T-helper 17 cell (primary cell): ENCODE data around the gene KIF5C. TPM values are rescaled to one million over a fixed set of nuclear protein-coding genes. Genes with fewer than 3 reads are reported as not detected.

Source experiments
- ATAC-seq: fragments of 150-1000 bp; cut with Tn5 transposase; 2 replicates; pipeline ENCODE4 v1.10.0; 2021; ENCODE audit warnings: mild to moderate bottlenecking, moderate library complexity
- DNase-seq, 3 donors: peaks; one replicate each; pipeline versions ENCODE4 v3.0.0 to v3.0.0-alpha.2; 2020 to 2021
- H3K9me3 ChIP-seq: one replicate; pipeline ENCODE4 v1.7.0; 2013; ENCODE audit warnings: low read length, mild to moderate bottlenecking; ENCODE audit not compliant: control insufficient read depth, poor library complexity, severe bottlenecking
- H3K27ac Mint-ChIP-seq: one replicate; pipeline ENCODE4 v1.8.0; 2022; ENCODE audit warnings: mild to moderate bottlenecking, moderate library complexity, mixed read lengths
- H3K27me3 Mint-ChIP-seq: one replicate; pipeline ENCODE4 v1.8.0; 2022; ENCODE audit warnings: mixed read lengths
- H3K36me3 Mint-ChIP-seq: one replicate; pipeline ENCODE4 v1.8.0; 2022; ENCODE audit warnings: low read depth, mixed read lengths
- H3K4me1 Mint-ChIP-seq: one replicate; pipeline ENCODE4 v1.8.0; 2022; ENCODE audit warnings: mild to moderate bottlenecking, mixed read lengths
- H3K4me3 Mint-ChIP-seq: one replicate; pipeline ENCODE4 v1.8.0; 2022; ENCODE audit warnings: mild to moderate bottlenecking, moderate library complexity, mixed read lengths
- total RNA-seq, 4 donors: library from RNA in 2 of 4; stranded (reverse) in 2 of 4; gene quantifications; one replicate each; pipeline ENCODE4 v1.2.3 and lab custom pipeline; 2022 to 2026

The KIF5C gene
- total RNA-seq, 2 donors from 2014 or later: 32.0 to 41.6 TPM

GRCh38 chr2:148920559-148920958 is 45.5 kb downstream of the KIF5C start:
- Mint-ChIP-seq H3K27me3 (no peaks in the 10 kb centered on the region), H3K36me3 (peaks cover 6% of the 10 kb centered on the region), H3K27ac (no peak overlapping the region), H3K4me1 (peaks cover 19% of the 10 kb centered on the region), H3K4me3 (no peak overlapping the region)
- no peaks in the 10 kb centered on the region for H3K9me3 ChIP-seq
- DNase-seq: no peak
- no peak for ATAC-seq

- H3K4me1 Mint-ChIP-seq: peaks cover 30% of the 10 kb centered on the region
- H3K36me3 Mint-ChIP-seq: peaks cover 6% of the 10 kb centered on the region
- no peaks in the 10 kb centered on the region for H3K9me3 ChIP-seq
- no peaks in the 10 kb centered on the region for H3K27me3 Mint-ChIP-seq
- peak overlapping the region; percentile 29 for H3K27ac Mint-ChIP-seq
- ATAC-seq (no peak), DNase-seq (no peak)
- H3K4me3 Mint-ChIP-seq: no peak overlapping the region
Measured at GRCh38 chr2:148922062-148922461, 47.0 kb downstream of the KIF5C start.

- H3K4me1 Mint-ChIP-seq: peaks cover 36% of the 10 kb centered on the region
- no peaks in the 10 kb centered on the region for H3K9me3 ChIP-seq
- H3K4me3 Mint-ChIP-seq: no peak overlapping the region
- H3K36me3 Mint-ChIP-seq: peaks cover 6% of the 10 kb centered on the region
- DNase-seq (no peak), ATAC-seq (no peak)
- H3K27me3 Mint-ChIP-seq: no peaks in the 10 kb centered on the region
- H3K27ac Mint-ChIP-seq: peak overlapping the region; percentile 72
Measured at GRCh38 chr2:148922776-148923475, 47.9 kb downstream of the KIF5C start.

- DNase-seq (no peak), ATAC-seq (no peak)
- H3K9me3 ChIP-seq: no peaks in the 10 kb centered on the region
- no peak overlapping the region for H3K4me3 Mint-ChIP-seq
- H3K36me3 Mint-ChIP-seq: peaks cover 6% of the 10 kb centered on the region
- H3K27ac Mint-ChIP-seq: peak overlapping the region; percentile 92
- no peaks in the 10 kb centered on the region for H3K27me3 Mint-ChIP-seq
- peaks cover 36% of the 10 kb centered on the region for H3K4me1 Mint-ChIP-seq
Measured at GRCh38 chr2:148924514-148925178, 49.6 kb downstream of the KIF5C start.

- ATAC-seq (peak; percentile 88), DNase-seq (peak; percentile 29 to 42 (median 40))
- Mint-ChIP-seq H3K36me3 (peaks cover 10% of the 10 kb centered on the region), H3K27me3 (no peaks in the 10 kb centered on the region), H3K27ac (peak overlapping the region; percentile 92), H3K4me3 (peak overlapping the region; percentile 92), H3K4me1 (peaks cover 37% of the 10 kb centered on the region)
- H3K9me3 ChIP-seq: no peaks in the 10 kb centered on the region
Measured at GRCh38 chr2:148926291-148926961, 51.4 kb downstream of the KIF5C start.

GRCh38 chr2:148926981-148927401 is 52.0 kb downstream of the KIF5C start:
- Mint-ChIP-seq H3K27me3 (no peaks in the 10 kb centered on the region), H3K36me3 (peaks cover 12% of the 10 kb centered on the region), H3K4me3 (peak overlapping the region; percentile 92), H3K4me1 (peaks cover 35% of the 10 kb centered on the region), H3K27ac (peak overlapping the region; percentile 92)
- peak; percentile 80 for ATAC-seq
- no peaks in the 10 kb centered on the region for H3K9me3 ChIP-seq
- peak in 1 of 3 donors; percentile 19 for DNase-seq

- Mint-ChIP-seq H3K36me3 (peaks cover 12% of the 10 kb centered on the region), H3K27ac (peak overlapping the region; percentile 62), H3K4me1 (peaks cover 33% of the 10 kb centered on the region), H3K4me3 (no peak overlapping the region), H3K27me3 (no peaks in the 10 kb centered on the region)
- no peaks in the 10 kb centered on the region for H3K9me3 ChIP-seq
- no peak for DNase-seq
- no peak for ATAC-seq
Measured at GRCh38 chr2:148928395-148928794, 53.4 kb downstream of the KIF5C start.

- peak overlapping the region; percentile 37 for H3K27ac Mint-ChIP-seq
- H3K4me3 Mint-ChIP-seq: peak overlapping the region; percentile 67
- DNase-seq (no peak), ATAC-seq (no peak)
- peaks cover 8% of the 10 kb centered on the region for H3K36me3 Mint-ChIP-seq
- H3K9me3 ChIP-seq: no peaks in the 10 kb centered on the region
- no peaks in the 10 kb centered on the region for H3K27me3 Mint-ChIP-seq
- H3K4me1 Mint-ChIP-seq: peaks cover 26% of the 10 kb centered on the region
Measured at GRCh38 chr2:148930046-148930775, 55.2 kb downstream of the KIF5C start.

GRCh38 chr2:148932536-148932935 is 57.5 kb downstream of the KIF5C start:
- DNase-seq (no peak), ATAC-seq (no peak)
- Mint-ChIP-seq H3K4me3 (no peak overlapping the region), H3K27ac (no peak overlapping the region), H3K4me1 (peaks cover 8% of the 10 kb centered on the region), H3K36me3 (peaks cover 8% of the 10 kb centered on the region), H3K27me3 (no peaks in the 10 kb centered on the region)
- H3K9me3 ChIP-seq: no peaks in the 10 kb centered on the region

GRCh38 chr2:148933456-148933855 is 58.4 kb downstream of the KIF5C start:
- Mint-ChIP-seq H3K27me3 (no peaks in the 10 kb centered on the region), H3K4me1 (peaks cover 4% of the 10 kb centered on the region), H3K4me3 (no peak overlapping the region), H3K36me3 (peaks cover 10% of the 10 kb centered on the region), H3K27ac (no peak overlapping the region)
- ATAC-seq: no peak
- no peaks in the 10 kb centered on the region for H3K9me3 ChIP-seq
- no peak for DNase-seq

GRCh38 chr2:148935791-148936190 is 60.8 kb downstream of the KIF5C start:
- peaks cover 11% of the 10 kb centered on the region for H3K36me3 Mint-ChIP-seq
- no peaks in the 10 kb centered on the region for H3K27me3 Mint-ChIP-seq
- DNase-seq: no peak
- ATAC-seq: no peak
- no peak overlapping the region for H3K4me3 Mint-ChIP-seq
- H3K9me3 ChIP-seq: no peaks in the 10 kb centered on the region
- H3K4me1 Mint-ChIP-seq: peaks cover 6% of the 10 kb centered on the region
- H3K27ac Mint-ChIP-seq: no peak overlapping the region

GRCh38 chr2:148936857-148937450 is 61.9 kb downstream of the KIF5C start:
- H3K27me3 Mint-ChIP-seq: no peaks in the 10 kb centered on the region
- peaks cover 5% of the 10 kb centered on the region for H3K4me1 Mint-ChIP-seq
- ATAC-seq (no peak), DNase-seq (no peak)
- H3K27ac Mint-ChIP-seq: peak overlapping the region; percentile 72
- peaks cover 11% of the 10 kb centered on the region for H3K36me3 Mint-ChIP-seq
- no peak overlapping the region for H3K4me3 Mint-ChIP-seq
- H3K9me3 ChIP-seq: no peaks in the 10 kb centered on the region
